ENCODE results near the gene NLGN1.

Gene NLGN1

GRCh38 chr3:173404156-173404555 lies 6.6 kb downstream of the NLGN1 start:
- TF ChIP-seq CTCF (IDR thresholded peaks at IDR 0.05; ENCODE audit: poor library complexity, severe bottlenecking): no peak
- no peaks in the 10 kb centered on the region for H3K9me3 ChIP-seq (ENCODE audit: severe bottlenecking)
- ATAC-seq (ENCODE audit: low read depth) (no peak), DNase-seq (ENCODE audit: low spot score) (no peak)
- H3K27ac ChIP-seq (ENCODE audit: poor library complexity, severe bottlenecking): no peak overlapping the region
- no peaks in the 10 kb centered on the region for H3K36me3 ChIP-seq (ENCODE audit: low read depth)
- H3K27me3 ChIP-seq (ENCODE audit: insufficient read depth, poor library complexity, severe bottlenecking): peaks cover 21% of the 10 kb centered on the region
- H3K4me1 ChIP-seq (ENCODE audit: insufficient read depth, poor library complexity, severe bottlenecking): no peaks in the 10 kb centered on the region
- H3K4me3 ChIP-seq (ENCODE audit: severe bottlenecking): no peak overlapping the region

GRCh38 chr3:173410436-173410835 lies 12.9 kb downstream of the NLGN1 start:
- DNase-seq (ENCODE audit: low spot score) (no peak), ATAC-seq (ENCODE audit: low read depth) (no peak)
- no peak overlapping the region for H3K4me3 ChIP-seq (ENCODE audit: severe bottlenecking)
- no peaks in the 10 kb centered on the region for H3K27me3 ChIP-seq (ENCODE audit: insufficient read depth, poor library complexity, severe bottlenecking)
- no peak for TF ChIP-seq CTCF (IDR thresholded peaks at IDR 0.05; ENCODE audit: poor library complexity, severe bottlenecking)
- no peaks in the 10 kb centered on the region for H3K4me1 ChIP-seq (ENCODE audit: insufficient read depth, poor library complexity, severe bottlenecking)
- no peaks in the 10 kb centered on the region for H3K36me3 ChIP-seq (ENCODE audit: low read depth)
- H3K9me3 ChIP-seq (ENCODE audit: severe bottlenecking): no peaks in the 10 kb centered on the region
- no peak overlapping the region for H3K27ac ChIP-seq (ENCODE audit: poor library complexity, severe bottlenecking)

- H3K27ac ChIP-seq (ENCODE audit: poor library complexity, severe bottlenecking): no peak overlapping the region
These were observed 13.3 kb downstream of the NLGN1 start for GRCh38 chr3:173410849-173411248.

GRCh38 chr3:173411375-173411973 lies 13.9 kb downstream of the NLGN1 start:
- ATAC-seq (ENCODE audit: low read depth) (no peak), DNase-seq (ENCODE audit: low spot score) (no peak)

More at GRCh38 chr3:173410849-173411248, 13.3 kb downstream of the NLGN1 start:
- Histone ChIP-seq H3K9me3 (ENCODE audit: severe bottlenecking) (no peaks in the 10 kb centered on the region), H3K36me3 (ENCODE audit: low read depth) (no peaks in the 10 kb centered on the region), H3K4me3 (ENCODE audit: severe bottlenecking) (no peak overlapping the region), H3K27me3 (ENCODE audit: insufficient read depth, poor library complexity, severe bottlenecking) (no peaks in the 10 kb centered on the region), H3K4me1 (ENCODE audit: insufficient read depth, poor library complexity, severe bottlenecking) (no peaks in the 10 kb centered on the region)
- DNase-seq (ENCODE audit: low spot score) (no peak), ATAC-seq (ENCODE audit: low read depth) (no peak)
- TF ChIP-seq CTCF (IDR thresholded peaks at IDR 0.05; ENCODE audit: poor library complexity, severe bottlenecking): no peak

More at GRCh38 chr3:173411375-173411973, 13.9 kb downstream of the NLGN1 start:
- no peaks in the 10 kb centered on the region for H3K36me3 ChIP-seq (ENCODE audit: low read depth)
- H3K4me1 ChIP-seq (ENCODE audit: insufficient read depth, poor library complexity, severe bottlenecking): no peaks in the 10 kb centered on the region
- TF ChIP-seq CTCF (IDR thresholded peaks at IDR 0.05; ENCODE audit: poor library complexity, severe bottlenecking): no peak
- H3K9me3 ChIP-seq (ENCODE audit: severe bottlenecking): no peaks in the 10 kb centered on the region
- no peaks in the 10 kb centered on the region for H3K27me3 ChIP-seq (ENCODE audit: insufficient read depth, poor library complexity, severe bottlenecking)
- no peak overlapping the region for H3K4me3 ChIP-seq (ENCODE audit: severe bottlenecking)
- H3K27ac ChIP-seq (ENCODE audit: poor library complexity, severe bottlenecking): no peak overlapping the region

Measured in RWPE2 (cell line).